GM12892 (cell line): ENCODE measurements around the gene LRRN2.

Source experiments
- DNase-seq: peaks from one replicate; pipeline ENCODE4 v3.0.0; 2011; ENCODE audit not compliant: insufficient read length
- FAIRE-seq: peaks from 2 replicates; lab custom pipeline; 2011; peaks lifted over from hg19 to GRCh38; lab: Jason Lieb, UNC
- POLR2A ChIP-seq: IDR thresholded peaks from 2 replicates; pipeline ENCODE4 v1.6.1; 2011; ENCODE audit warnings: low read depth, low read length, control low read depth
- POLR2AphosphoS5 ChIP-seq: IDR thresholded peaks from 2 replicates; pipeline ENCODE4 v1.6.1; 2011; ENCODE audit warnings: low read depth, low read length, control low read depth
- TAF1 ChIP-seq: IDR thresholded peaks from 2 replicates; pipeline ENCODE4 v1.6.1; 2011; ENCODE audit warnings: low read depth, mild to moderate bottlenecking, control low read depth, low read length, borderline replicate concordance

LRRN2 gene

DNA sequence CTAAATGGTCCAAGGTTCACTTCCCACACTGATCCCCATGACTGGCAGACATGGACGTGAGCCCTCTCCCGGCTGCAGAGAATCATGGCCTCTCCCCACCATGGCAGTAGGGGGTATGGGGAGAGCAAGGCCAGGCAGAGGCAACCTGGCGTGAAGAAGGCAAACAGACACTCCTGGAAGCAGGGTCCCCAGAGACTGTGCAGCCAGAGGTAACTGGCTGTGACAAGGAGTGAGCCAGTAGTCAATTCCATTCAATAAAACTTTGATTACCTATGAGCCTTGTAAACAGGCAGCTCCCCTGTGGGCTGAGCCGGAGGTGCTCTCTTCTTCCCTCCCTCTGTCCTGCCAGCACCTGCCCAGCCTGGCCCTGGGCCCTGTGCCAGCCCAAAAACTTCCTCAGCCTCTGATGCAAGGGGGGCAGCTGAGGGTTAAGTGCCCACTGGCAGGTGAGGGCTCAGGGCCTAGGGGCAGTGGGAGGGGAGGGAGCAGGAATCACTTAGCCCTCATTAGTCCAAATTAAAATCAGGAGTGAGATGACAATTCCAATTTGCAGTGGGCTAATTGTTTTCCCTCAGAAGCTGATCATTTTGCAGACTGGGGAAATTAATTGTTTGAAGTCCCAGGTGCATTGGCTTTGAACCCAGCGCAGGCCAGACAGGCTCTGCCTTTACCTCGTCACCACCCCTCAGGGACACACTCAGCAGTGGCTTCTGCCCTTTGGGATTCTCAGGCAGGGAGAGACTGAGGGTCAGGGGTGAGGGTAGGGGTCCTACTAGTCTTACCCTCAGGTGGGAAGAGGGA lies 35.6 kb downstream of the LRRN2 start:
- DNase-seq (no peak), FAIRE-seq (no peak)
- TF ChIP-seq POLR2A, result no peak
- no peak for TF ChIP-seq TAF1
- no peak for TF ChIP-seq POLR2AphosphoS5

GRCh38 chr1:204648576-204648975 lies 37.0 kb downstream of the LRRN2 start:
- no peak for FAIRE-seq
- no peak for DNase-seq
- TF ChIP-seq TAF1 (no peak), POLR2A (no peak), POLR2AphosphoS5 (no peak)

GRCh38 chr1:204647805-204648153 lies 37.8 kb downstream of the LRRN2 start:
- FAIRE-seq (no peak), DNase-seq (no peak)
- no peak for TF ChIP-seq POLR2A
- no peak for TF ChIP-seq POLR2AphosphoS5
- TF ChIP-seq TAF1, result no peak

DNA sequence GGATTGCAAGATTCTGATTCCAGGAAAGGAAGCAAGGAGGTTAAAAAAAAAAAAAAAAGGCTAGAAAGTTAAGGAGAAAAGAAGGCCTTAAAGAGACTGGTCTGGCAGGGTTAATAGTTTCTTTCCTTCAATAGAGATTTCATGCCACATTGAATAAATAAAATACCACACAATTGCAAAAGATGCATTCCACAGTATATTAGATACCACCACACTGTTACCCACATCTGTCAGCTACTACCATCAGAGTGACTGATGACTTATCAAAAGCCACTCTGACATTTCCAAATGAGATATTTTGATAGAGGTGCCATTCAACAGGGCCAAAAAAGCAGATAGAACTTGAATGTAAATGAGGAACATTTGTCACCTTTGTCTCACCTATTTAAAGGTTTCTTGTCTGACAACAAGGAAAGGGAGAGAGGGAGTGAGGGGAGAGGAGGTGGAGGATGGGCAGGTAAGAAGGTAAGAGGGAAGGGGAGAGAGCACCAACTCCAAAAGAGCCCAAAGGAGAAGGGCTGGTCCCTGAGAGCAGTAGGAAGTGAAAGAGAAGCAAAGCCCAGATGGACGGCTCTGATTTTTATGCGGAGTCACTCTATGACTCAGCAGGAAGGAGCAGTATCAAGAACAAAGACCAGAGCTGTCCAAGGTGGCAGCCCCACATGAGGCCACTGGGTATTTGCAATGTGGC lies 38.3 kb downstream of the LRRN2 start:
- FAIRE-seq, result peak; percentile 53

DNA sequence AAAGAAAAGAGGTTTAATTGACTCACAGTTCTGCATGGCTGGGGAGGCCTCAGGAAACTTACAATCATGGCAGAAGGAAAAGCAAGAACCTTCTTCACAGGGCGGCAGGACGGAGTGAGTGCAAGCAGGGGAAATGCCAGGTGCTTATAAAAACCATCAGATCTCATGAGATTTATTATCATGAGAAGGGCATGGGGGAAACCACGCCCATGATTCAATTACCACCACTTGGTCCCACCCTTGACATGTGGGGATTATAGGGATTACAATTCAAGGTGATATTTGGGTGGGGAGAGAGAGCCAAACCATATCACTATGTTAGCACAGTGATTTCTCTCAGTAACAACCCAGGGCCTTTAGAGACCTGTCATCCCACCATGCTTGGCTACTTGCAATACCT lies 39.9 kb downstream of the LRRN2 start:
- no peak for TF ChIP-seq POLR2AphosphoS5
- no peak for TF ChIP-seq POLR2A
- no peak for TF ChIP-seq TAF1
- DNase-seq (no peak), FAIRE-seq (no peak)

More for the DNA sequence above, 38.3 kb downstream of the LRRN2 start:
- no peak for TF ChIP-seq POLR2AphosphoS5
- TF ChIP-seq TAF1, result no peak
- TF ChIP-seq POLR2A, result no peak
- DNase-seq, result peak; percentile 37

DNA sequence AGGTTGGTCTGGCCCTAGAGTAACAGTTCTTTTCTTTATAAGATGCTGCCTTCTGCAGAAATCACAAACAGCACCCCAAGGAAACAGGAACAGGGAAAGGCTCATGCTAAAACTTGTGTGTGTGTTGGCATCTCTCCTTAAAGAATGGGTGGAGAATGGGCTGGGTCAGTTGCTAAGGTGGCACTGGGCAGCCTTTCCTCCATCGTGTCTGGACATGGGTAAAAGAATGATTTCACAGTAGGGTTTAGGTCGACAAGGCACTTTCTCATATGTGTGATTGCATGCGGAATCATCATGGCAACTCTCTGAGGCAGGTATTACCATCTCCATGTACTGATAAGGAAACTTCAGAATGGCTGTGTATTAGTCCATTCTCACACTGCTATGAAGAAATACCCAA lies 40.3 kb downstream of the LRRN2 start:
- DNase-seq (no peak), FAIRE-seq (no peak)
- TF ChIP-seq POLR2A (no peak), TAF1 (no peak), POLR2AphosphoS5 (no peak)

GRCh38 chr1:204643503-204643902 lies 42.0 kb downstream of the LRRN2 start:
- DNase-seq (no peak), FAIRE-seq (no peak)
- no peak for TF ChIP-seq POLR2AphosphoS5
- no peak for TF ChIP-seq POLR2A
- TF ChIP-seq TAF1, result no peak

- FAIRE-seq, result no peak
- no peak for DNase-seq
- TF ChIP-seq TAF1, result no peak
- no peak for TF ChIP-seq POLR2A
- TF ChIP-seq POLR2AphosphoS5, result no peak
These were observed 43.6 kb downstream of the LRRN2 start for GRCh38 chr1:204641936-204642335.

DNA sequence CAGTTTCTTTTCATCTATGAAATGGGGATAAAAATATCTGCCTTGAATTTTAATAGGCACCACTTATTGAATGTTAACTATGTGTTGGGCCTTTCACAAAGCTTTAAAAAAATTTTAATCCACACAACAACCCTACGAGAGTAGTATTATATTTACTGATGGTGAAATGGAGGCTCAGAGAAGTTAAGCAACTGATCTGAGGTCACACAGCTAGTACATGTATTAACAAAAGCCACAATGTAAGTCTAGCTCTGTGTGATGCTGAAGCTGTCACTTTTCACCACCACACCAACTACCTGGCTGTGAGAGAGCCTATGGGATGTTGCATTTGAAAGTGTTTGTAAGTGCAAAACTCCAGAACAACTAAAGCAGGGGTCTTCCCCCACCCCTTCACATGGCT lies 44.1 kb downstream of the LRRN2 start:
- DNase-seq (no peak), FAIRE-seq (no peak)
- TF ChIP-seq POLR2AphosphoS5 (no peak), POLR2A (no peak), TAF1 (no peak)

GRCh38 chr1:204640578-204640977 lies 45.0 kb downstream of the LRRN2 start:
- TF ChIP-seq POLR2AphosphoS5 (no peak), POLR2A (no peak), TAF1 (no peak)
- FAIRE-seq, result no peak
- DNase-seq, result no peak

DNA sequence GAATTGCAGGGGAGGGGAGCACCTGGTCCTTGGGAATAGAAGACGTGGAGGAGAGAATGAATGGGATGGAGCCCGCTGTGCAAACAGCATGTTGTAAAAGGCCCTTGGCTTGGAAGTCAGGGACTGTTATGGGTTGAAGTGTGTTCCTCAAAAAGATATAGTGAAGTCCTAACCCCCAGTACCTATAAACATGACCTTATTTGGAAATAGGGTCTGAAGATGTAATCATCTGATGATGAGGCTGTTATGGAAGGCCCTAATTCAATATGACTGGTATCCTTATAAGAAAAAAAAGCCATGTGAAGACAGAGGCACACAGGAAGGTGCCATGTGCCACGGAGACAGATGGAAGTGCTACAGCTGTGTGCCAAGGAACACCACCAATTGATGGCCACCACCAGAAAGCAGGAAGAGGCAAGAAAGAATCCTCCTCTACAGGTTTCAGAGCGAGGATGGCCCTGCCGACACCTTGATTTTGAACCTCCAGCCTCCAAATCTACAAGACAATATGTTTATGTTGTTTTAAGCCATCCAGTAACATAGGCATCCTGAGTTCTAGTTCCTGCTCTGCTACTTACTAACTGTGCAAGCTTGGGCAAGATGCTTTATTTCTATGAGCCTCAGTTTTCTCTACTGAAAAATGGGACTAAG lies 51.2 kb downstream of the LRRN2 start:
- DNase-seq, result no peak
- no peak for FAIRE-seq
- TF ChIP-seq POLR2AphosphoS5, result no peak
- TF ChIP-seq POLR2A, result no peak
- TF ChIP-seq TAF1, result no peak

DNA sequence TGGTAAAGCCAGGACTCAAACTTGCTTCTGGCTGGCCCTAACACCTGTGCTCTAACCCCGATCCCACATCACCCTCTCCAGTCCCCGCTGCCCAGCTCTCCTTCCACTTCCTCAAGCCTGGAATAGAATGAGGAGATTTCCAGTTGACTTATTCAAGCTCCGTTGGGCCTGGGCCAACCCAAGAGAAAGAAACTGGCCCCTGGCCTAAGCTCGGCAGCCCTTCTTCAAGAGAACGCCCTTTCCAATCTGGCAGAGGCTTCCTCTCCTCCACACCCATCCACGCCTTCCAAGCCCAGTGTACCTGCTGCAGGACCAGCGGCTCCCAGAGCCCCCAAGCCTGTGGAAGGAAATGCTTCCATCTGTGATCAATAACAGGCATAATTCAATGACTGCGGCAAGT lies 51.9 kb downstream of the LRRN2 start:
- FAIRE-seq (no peak), DNase-seq (no peak)
- TF ChIP-seq POLR2A, result no peak
- TF ChIP-seq TAF1, result no peak
